Measurements from ENCODE around the gene AASS. TPM values are rescaled to one million over a fixed set of nuclear protein-coding genes. Genes with fewer than 3 reads are reported as not detected.

The AASS gene
- total RNA-seq, 2 donors from 2014 or later: 28.5 to 37.9 TPM

- Histone ChIP-seq H3K9me3 (no peaks in the 10 kb centered on the region), H3K4me3 (no peak overlapping the region), H3K4me1 (no peaks in the 10 kb centered on the region), H3K27ac (no peak overlapping the region), H3K36me3 (replicated peaks in 1 of 2; ENCODE audit: insufficient read depth in 1 of 2, low read depth in 2 of 2) (no peaks in the 10 kb centered on the region), H3K27me3 (no peaks in the 10 kb centered on the region)
- DNase-seq (no peak), ATAC-seq (no peak)
- TF ChIP-seq POLR2A (IDR thresholded peaks at IDR 0.05) (no peak), CTCF (IDR thresholded peaks at IDR 0.05) (no peak)
- intact Hi-C loops (cut with DNase I): no loop called here
These were observed 80.9 kb downstream of the AASS start for GRCh38 chr7:122063146-122063545.

- intact Hi-C loops (cut with DNase I): no loop called here
- ATAC-seq: no peak
- WGBS, 2 donors: 54 to 56% methylated on average over 4 of the region's 4 CpGs
These were observed 84.5 kb downstream of the AASS start for GRCh38 chr7:122059542-122059941.

GRCh38 chr7:122056977-122057376, 87.1 kb downstream of the AASS start:
- Histone ChIP-seq H3K36me3 (replicated peaks in 1 of 2; ENCODE audit: insufficient read depth in 1 of 2, low read depth in 2 of 2) (no peaks in the 10 kb centered on the region), H3K27ac (no peak overlapping the region), H3K27me3 (no peaks in the 10 kb centered on the region), H3K4me1 (no peaks in the 10 kb centered on the region), H3K9me3 (no peaks in the 10 kb centered on the region), H3K4me3 (no peak overlapping the region)
- no peak for ATAC-seq
- intact Hi-C loops (cut with DNase I): no loop called here
- DNase-seq: no peak
- TF ChIP-seq CTCF (IDR thresholded peaks at IDR 0.05) (no peak), POLR2A (IDR thresholded peaks at IDR 0.05) (no peak)
- 72 to 79% methylated on average over 2 of the region's 2 CpGs for WGBS, 2 donors

More at GRCh38 chr7:122059542-122059941, 84.5 kb downstream of the AASS start:
- H3K27me3 ChIP-seq: no peaks in the 10 kb centered on the region
- H3K4me3 ChIP-seq: no peak overlapping the region
- TF ChIP-seq CTCF (IDR thresholded peaks at IDR 0.05): no peak
- TF ChIP-seq POLR2A (IDR thresholded peaks at IDR 0.05): no peak
- no peaks in the 10 kb centered on the region for H3K4me1 ChIP-seq
- no peaks in the 10 kb centered on the region for H3K36me3 ChIP-seq (replicated peaks in 1 of 2; ENCODE audit: insufficient read depth in 1 of 2, low read depth in 2 of 2)
- H3K9me3 ChIP-seq: no peaks in the 10 kb centered on the region
- H3K27ac ChIP-seq: no peak overlapping the region
- no peak for DNase-seq

- H3K4me1 ChIP-seq: no peaks in the 10 kb centered on the region
- intact Hi-C loops (cut with DNase I): no loop called here
- no peaks in the 10 kb centered on the region for H3K9me3 ChIP-seq
- H3K27ac ChIP-seq: no peak overlapping the region
- DNase-seq: no peak
- TF ChIP-seq CTCF (IDR thresholded peaks at IDR 0.05) (no peak), POLR2A (IDR thresholded peaks at IDR 0.05) (no peak)
- 42 to 61% methylated on average over 1 of the region's 1 CpG for WGBS, 2 donors
- H3K27me3 ChIP-seq: no peaks in the 10 kb centered on the region
- no peak for ATAC-seq
- H3K4me3 ChIP-seq: no peak overlapping the region
- no peaks in the 10 kb centered on the region for H3K36me3 ChIP-seq (replicated peaks in 1 of 2; ENCODE audit: insufficient read depth in 1 of 2, low read depth in 2 of 2)
These were observed 89.0 kb downstream of the AASS start for GRCh38 chr7:122055073-122055472.

GRCh38 chr7:122054393-122054792, 89.7 kb downstream of the AASS start:
- Histone ChIP-seq H3K4me1 (no peaks in the 10 kb centered on the region), H3K27me3 (no peaks in the 10 kb centered on the region), H3K9me3 (no peaks in the 10 kb centered on the region), H3K27ac (no peak overlapping the region), H3K36me3 (replicated peaks in 1 of 2; ENCODE audit: insufficient read depth in 1 of 2, low read depth in 2 of 2) (no peaks in the 10 kb centered on the region), H3K4me3 (no peak overlapping the region)
- DNase-seq (no peak), ATAC-seq (no peak)
- WGBS, 2 donors: 14 to 17% methylated on average over 1 of the region's 1 CpG
- intact Hi-C loops (cut with DNase I): no loop called here
- no peak for TF ChIP-seq CTCF (IDR thresholded peaks at IDR 0.05)
- no peak for TF ChIP-seq POLR2A (IDR thresholded peaks at IDR 0.05)
